Kidney (tissue), 14 donors: ENCODE measurements around the gene NAT8L. TPM values are rescaled to one million over a fixed set of nuclear protein-coding genes. Genes with fewer than 3 reads are reported as not detected.

Experiments
- DNase-seq, 5 donors: peaks; one replicate each; pipeline ENCODE4 v3.0.0-alpha.2; 2013 to 2020
- FAIRE-seq: peaks from 2 replicates; lab custom pipeline; 2012; peaks lifted over from hg19 to GRCh38; lab: Jason Lieb, UNC
- H3K27ac ChIP-seq, 2 donors: one replicate each; pipeline ENCODE4 v1.7.0; 2013; ENCODE audit warnings: low read depth in 2 of 2, low read length in 2 of 2, inconsistent platforms in 1 of 2
- H3K27me3 ChIP-seq: one replicate; pipeline ENCODE4 v1.7.1; 2013; ENCODE audit warnings: low read length, inconsistent platforms; ENCODE audit not compliant: control insufficient read depth, insufficient read depth
- H3K36me3 ChIP-seq, 3 donors: one replicate each; pipeline versions ENCODE4 v1.7.0 to v1.7.1; 2013; ENCODE audit warnings: low read length in 3 of 3, control low read depth in 1 of 3, inconsistent platforms in 1 of 3; ENCODE audit not compliant: insufficient read depth in 3 of 3, control insufficient read depth in 2 of 3
- H3K4me1 ChIP-seq, 3 donors: one replicate each; pipeline versions ENCODE4 v1.7.0 to v1.7.1; 2013; ENCODE audit warnings: low read length in 3 of 3, inconsistent platforms in 1 of 3, low read depth in 1 of 3; ENCODE audit not compliant: control insufficient read depth in 2 of 3, insufficient read depth in 2 of 3
- H3K4me3 ChIP-seq, 3 donors: one replicate each; pipeline versions ENCODE4 v1.7.0 to v1.8.1; 2013; ENCODE audit warnings: low read length in 3 of 3, control low read depth in 1 of 3, inconsistent platforms in 1 of 3
- H3K9ac ChIP-seq, 3 donors: one replicate each; pipeline versions ENCODE4 v1.7.0 to v1.7.1; 2013; ENCODE audit warnings: low read length in 3 of 3, control low read depth in 1 of 3, inconsistent platforms in 1 of 3
- H3K9me3 ChIP-seq, 3 donors: one replicate each; pipeline versions ENCODE4 v1.7.0 to v1.7.1; 2013; ENCODE audit warnings: low read length in 3 of 3, control low read depth in 1 of 3, inconsistent platforms in 1 of 3; ENCODE audit not compliant: control insufficient read depth in 2 of 3, insufficient read depth in 1 of 3
- CTCF ChIP-seq: IDR thresholded peaks from 3 replicates; pipeline ENCODE4 v1.5.1; 2012; ENCODE audit warnings: mild to moderate bottlenecking, moderate library complexity, borderline replicate concordance; ENCODE audit not compliant: insufficient read depth; ENCODE audit errors: extremely low read depth
- intact Hi-C: fragments of 100-400 bp; cut with DNase I; formaldehyde crosslinking; loops from one replicate; pipeline ENCODE4 v1.11.1; 2022
- polyA plus RNA-seq: library from polyadenylated mRNA; stranded (reverse); fragments of 350-450 nt; fragmentation: Illumina TruSeq; extraction: RNeasy Lipid Tissue Mini Kit (QIAGEN cat#74804); gene quantifications from one replicate; pipeline ENCODE4 v1.2.3, GENCODE V29; 2014; ENCODE audit warnings: low read depth, low replicate concordance; ENCODE audit not compliant: insufficient read depth
- total RNA-seq: library from RNA; stranded (reverse); fragmentation: NEBNext Ultra II Directional; extraction: Animal tissue kit (Norgen Biotek cat#: 25700); gene quantifications from one replicate; pipeline ENCODE4 v1.2.1, GENCODE V29; 2021
- donor health status: control.
- donor health status: control.
- donor health status: control.
- donor health status: control.
- donor health status: control.
- donor health status: DM: yes; HTN: yes; CAD: no.
- donor health status: Normal renal cell carcinoma (clear cell type).

NAT8L gene
- total and polyA plus RNA-seq, 2 donors from 2014 or later: 2.7 to 12.5 TPM

DNA sequence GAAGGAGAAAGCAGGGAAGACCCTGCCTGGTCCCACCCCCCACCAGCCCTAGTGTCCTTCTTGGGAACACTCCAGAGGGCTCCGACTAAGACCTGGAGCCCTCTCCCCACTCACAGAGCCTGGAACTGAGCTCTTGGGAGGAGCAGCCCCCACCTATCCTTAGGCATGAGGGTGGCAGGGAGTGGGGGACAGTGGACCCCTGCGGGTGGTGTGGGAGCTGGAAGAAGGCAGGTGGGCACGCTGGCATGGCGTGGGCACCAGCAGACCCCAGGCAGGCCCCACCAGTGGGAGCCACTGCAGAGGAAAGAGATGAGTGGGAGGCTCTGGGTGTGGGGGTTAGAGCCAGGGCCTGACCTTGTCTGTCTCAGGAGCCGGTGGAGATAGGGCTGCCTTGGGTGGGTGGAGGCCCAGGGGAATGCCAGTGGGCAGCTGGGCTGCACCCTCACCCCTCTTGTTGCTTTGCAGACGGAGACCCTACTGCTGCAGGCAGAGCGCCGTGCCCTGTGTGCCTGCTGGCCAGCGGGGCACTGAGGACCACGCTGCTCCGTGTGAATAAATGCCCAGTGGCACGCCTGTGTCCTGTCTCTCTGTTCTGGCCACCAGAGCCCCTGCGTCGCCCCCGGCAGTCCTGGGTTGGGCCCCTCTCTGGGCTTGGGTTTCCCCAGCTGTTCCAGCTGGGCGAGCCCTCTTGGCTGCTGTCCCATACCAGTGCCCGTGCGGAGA lies 15.6 kb upstream of the NAT8L start:
- peak in 1 of 5 donors; percentile 74 for DNase-seq
- no peaks in the 10 kb centered on the region for H3K36me3 ChIP-seq
- H3K9ac ChIP-seq: no peak overlapping the region
- H3K9me3 ChIP-seq: no peaks in the 10 kb centered on the region
- H3K27me3 ChIP-seq: no peaks in the 10 kb centered on the region
- FAIRE-seq: no peak
- intact Hi-C loops: no loop called here
- TF ChIP-seq CTCF: no peak
- H3K4me1 ChIP-seq: peaks cover 0 to 4% (median 0%) of the 10 kb centered on the region in 3 donors
- H3K27ac ChIP-seq: no peak overlapping the region
- no peak overlapping the region for H3K4me3 ChIP-seq

GRCh38 chr4:2044119-2044485 lies 15.0 kb upstream of the NAT8L start:
- DNase-seq: no peak
- no peak for FAIRE-seq

DNA sequence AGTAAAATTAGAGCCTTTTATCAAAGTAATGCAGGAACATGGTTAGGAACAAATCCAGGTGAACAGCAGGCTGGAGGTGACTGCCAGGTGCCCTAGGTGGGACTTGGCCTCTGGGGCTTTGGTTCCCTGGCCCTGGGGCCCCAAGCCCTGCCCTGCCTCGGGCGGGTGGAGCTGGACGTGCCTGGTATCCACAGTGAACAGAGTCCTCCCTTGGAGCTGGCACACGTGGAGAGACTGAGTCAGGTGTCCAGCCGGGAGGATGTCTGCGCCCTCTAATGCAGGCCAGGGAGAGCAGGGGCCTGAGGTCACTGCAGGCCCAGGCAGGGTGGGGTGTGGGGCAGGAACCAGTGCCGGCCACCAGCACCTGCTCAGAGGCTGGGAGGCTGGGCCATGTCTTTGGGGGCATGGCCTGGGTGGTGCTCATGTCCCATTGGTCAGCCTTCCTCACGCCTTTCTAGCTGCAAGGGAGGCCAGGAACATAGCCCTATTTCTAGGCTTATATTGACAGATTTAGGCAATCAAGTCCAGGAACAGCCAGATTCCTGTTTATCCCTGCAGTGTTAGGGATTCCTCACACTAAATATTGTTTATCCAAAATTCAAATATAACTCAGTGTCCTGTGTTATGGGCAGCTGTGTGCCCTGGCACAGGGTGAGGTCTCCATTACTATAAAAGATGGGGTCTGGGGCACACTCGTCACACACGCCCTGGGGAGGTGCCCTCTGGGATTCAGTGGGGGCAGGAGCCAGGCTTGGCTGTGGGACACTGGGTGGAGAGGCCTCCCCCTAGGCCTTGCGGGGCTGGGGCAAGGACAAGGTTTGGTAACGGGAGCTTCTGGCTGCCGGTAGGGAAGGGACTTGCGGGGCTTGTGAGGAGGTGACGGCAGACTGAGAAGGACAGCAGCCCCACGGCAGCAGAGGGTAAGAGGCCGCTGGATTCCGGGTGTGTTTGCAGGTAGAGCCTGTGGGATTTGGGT lies 14.3 kb upstream of the NAT8L start:
- no peak for FAIRE-seq
- Histone ChIP-seq H3K27ac (no peak overlapping the region), H3K27me3 (no peaks in the 10 kb centered on the region), H3K4me3 (no peak overlapping the region), H3K36me3 (no peaks in the 10 kb centered on the region), H3K4me1 (peaks cover 0 to 4% (median 0%) of the 10 kb centered on the region in 3 donors), H3K9me3 (no peaks in the 10 kb centered on the region), H3K9ac (no peak overlapping the region)
- no peak for TF ChIP-seq CTCF
- intact Hi-C loops: no loop called here
- peak in 1 of 5 donors; percentile 68 for DNase-seq

More at GRCh38 chr4:2044119-2044485, 15.0 kb upstream of the NAT8L start:
- Histone ChIP-seq H3K4me3 (no peak overlapping the region), H3K4me1 (peaks cover 0 to 4% (median 0%) of the 10 kb centered on the region in 3 donors), H3K36me3 (no peaks in the 10 kb centered on the region), H3K9me3 (no peaks in the 10 kb centered on the region), H3K9ac (no peak overlapping the region), H3K27me3 (no peaks in the 10 kb centered on the region), H3K27ac (no peak overlapping the region)
- intact Hi-C loops: no loop called here
- TF ChIP-seq CTCF: no peak
